NOMO-1 (cell line): ENCODE results near the gene SCYL2.
"Not testable (repeated sequence)": the region's sequence is repeated elsewhere in the genome, so short reads cannot be mapped to it uniquely, and the experiment has no call there.

ENCODE experiments used
- DNase-seq, 2 experiments: peaks; one replicate each; lab custom pipeline; 2025; ENCODE audit not compliant: unreplicated experiment in 2 of 2; lab: John Stamatoyannopoulos, UW

SCYL2 gene, protein sequence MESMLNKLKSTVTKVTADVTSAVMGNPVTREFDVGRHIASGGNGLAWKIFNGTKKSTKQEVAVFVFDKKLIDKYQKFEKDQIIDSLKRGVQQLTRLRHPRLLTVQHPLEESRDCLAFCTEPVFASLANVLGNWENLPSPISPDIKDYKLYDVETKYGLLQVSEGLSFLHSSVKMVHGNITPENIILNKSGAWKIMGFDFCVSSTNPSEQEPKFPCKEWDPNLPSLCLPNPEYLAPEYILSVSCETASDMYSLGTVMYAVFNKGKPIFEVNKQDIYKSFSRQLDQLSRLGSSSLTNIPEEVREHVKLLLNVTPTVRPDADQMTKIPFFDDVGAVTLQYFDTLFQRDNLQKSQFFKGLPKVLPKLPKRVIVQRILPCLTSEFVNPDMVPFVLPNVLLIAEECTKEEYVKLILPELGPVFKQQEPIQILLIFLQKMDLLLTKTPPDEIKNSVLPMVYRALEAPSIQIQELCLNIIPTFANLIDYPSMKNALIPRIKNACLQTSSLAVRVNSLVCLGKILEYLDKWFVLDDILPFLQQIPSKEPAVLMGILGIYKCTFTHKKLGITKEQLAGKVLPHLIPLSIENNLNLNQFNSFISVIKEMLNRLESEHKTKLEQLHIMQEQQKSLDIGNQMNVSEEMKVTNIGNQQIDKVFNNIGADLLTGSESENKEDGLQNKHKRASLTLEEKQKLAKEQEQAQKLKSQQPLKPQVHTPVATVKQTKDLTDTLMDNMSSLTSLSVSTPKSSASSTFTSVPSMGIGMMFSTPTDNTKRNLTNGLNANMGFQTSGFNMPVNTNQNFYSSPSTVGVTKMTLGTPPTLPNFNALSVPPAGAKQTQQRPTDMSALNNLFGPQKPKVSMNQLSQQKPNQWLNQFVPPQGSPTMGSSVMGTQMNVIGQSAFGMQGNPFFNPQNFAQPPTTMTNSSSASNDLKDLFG

DNA sequence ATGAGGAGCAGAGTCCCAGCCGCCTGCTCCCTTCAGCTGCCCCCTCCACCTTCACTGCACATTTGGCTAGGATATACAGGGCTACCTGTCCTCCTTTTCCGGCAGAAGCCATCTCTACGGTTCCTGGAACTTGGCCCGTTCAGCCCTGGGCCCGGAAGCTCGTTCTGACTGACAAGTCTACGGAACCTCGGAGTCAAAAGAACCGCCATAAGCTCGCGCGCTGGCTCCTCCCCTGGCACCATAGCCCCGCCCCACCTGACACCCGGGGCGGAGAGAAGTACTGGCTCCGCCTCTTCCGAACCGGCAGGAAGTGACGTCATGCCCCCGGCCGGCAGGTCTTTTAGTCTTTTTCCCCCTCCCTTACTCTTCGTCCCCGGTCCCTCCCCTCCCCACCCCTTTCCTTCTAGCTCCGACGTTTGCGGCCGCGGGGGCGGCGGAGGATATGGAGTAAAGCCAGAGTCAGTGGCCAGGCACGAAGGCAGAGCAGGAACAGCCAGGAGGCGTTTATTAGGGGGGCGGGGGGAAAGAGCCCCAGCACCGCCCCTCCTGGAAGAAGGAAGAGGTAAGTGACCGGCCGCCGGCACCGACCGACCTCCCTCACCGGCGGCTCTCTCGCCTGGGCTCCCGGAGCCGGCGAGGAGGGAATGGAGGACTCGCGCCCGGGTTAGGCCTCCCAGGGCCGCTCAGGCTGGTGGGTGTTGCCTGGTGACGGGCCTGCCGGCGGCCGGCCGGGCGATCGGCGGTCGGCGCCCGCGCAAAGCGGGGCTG is at the start of gene SCYL2, which contains the start of gene DEPDC4:
SCYL2 (plus strand) TSS at position 343 of the 768 bp plus-strand sequence. CDS start 15,794 bp downstream, outside the sequence.
DEPDC4 (minus strand) TSS at position 245 of the 768 bp plus-strand sequence; CDS start at position 242, 3 bp downstream.
- DNase-seq: peak; percentile 89 to 93

DNA sequence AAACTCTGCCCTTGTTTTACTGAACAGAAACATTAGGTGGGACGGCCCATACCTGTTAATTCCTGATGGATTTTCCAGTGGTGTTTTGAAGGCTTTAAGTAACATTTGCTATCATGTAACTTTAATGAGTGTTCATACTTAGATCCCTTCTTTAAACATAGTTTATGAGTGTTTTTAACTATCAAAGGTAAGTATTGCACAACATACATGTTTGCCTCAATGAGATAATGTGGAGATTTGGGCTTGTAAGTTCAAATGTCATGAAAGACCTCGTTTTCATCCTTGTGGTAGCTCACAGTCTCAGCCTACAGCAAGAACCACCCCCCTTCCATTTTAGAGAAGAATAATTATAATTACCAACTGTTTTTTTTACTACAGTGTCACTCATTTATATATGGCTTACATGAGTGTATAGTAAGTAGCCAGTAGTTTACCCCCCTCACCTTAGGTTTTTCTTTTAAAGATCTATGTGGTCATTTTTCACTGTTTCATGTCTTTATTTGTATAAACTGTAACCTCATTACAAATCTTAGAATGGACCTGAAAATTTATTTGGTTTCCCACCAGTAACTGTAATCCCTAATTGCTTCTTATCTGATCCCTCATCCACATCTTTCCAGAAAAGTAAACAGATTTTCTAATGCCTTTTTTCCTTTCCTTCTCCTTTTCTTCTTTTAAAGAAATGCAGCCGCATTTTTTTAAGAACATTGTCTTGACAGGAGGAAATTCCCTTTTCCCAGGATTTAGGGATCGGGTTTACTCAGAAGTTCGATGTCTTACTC is 47.5 kb upstream of the SCYL2 start:
- no peak for DNase-seq

GRCh38 chr12:100221523-100221922 is 45.5 kb upstream of the SCYL2 start:
- DNase-seq: no peak

DNA sequence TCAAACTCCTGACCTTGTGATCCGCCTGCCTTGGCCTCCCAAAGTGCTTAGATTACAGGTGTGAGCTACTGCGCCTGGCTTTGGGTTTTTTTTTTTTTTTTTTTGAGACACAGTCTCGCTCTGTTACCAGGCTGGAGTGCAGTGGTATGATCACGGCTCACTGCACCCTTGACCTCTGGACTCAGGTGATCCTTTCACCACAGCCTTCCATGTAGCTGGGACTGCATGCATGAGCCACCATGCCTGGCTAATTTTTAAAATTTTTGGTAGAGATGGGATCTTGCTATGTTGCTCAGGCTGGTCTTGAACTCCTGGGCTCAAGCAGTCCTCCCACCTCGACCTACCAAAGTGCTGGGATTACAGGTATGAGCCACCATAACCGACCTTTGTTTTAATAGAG is 44.8 kb upstream of the SCYL2 start:
- DNase-seq: not testable (repeated sequence)

GRCh38 chr12:100225491-100225890 is 41.5 kb upstream of the SCYL2 start:
- no peak for DNase-seq

DNA sequence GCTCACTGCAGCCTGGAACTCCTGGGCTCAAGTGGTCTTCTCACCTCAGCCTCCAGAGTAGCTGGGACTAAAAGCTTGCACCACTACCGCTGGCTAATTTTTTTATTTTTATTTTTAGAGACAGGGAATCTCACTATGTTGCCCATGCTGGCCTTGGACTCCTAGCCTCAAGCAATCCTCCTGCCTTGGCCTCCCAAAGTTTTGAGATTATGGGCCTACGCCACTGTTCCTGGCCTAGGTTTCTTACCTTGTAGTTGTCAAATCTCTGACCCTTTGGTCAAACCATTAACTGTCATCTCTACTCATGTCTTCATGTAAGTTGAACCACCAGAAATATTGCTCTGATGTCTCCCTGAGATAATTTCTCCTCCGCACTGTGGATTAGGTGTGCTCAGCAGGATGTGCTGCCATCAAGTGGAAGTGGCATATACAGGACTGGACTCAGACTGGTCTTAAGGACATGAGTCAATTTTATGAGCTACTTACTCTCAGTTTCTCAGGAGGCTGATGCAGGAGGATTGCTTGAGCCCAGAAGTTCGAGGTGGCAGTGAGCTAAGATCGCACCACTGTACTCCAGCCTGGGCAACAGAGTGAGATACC is 37.8 kb upstream of the SCYL2 start:
- no peak for DNase-seq

DNA sequence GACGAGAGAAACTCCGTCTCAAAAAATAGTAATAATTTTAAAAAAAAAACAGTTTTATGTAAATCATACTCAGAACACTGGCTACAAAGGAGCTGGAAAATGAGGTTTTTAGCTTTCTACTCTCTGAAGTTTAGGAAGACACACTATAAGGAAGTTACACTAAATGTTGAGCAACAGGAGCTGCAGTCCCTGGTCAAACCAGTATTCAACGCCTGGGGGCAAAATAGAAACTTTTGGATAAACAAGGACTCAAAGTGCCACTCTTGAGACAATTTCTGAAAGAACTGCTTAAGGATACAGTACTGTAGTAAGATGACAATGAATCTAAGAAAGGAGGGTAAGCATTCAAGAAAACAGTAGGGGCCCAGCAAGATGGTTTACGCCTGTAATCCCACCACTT is 37.1 kb upstream of the SCYL2 start:
- DNase-seq: peak; percentile 24 to 41

DNA sequence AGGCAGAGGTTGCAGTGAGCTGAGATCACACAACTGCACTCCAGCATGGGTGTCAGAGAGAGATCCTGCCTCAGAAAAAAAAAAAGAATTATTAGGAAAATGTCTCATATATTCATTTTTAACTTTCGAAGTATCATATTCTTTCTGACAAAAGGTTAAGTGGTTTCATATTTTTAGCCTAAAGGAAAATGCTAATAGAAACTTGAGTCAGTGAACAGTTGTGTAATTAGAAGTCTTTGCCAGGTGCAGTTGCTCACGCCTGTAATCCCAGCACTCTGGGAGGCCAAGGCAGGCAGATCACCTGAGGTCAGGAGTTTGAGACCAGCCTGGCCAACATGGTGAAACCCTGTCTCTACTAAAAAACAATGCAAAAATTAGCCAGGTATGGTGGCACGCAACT is 35.1 kb upstream of the SCYL2 start:
- DNase-seq: not testable (repeated sequence)

DNA sequence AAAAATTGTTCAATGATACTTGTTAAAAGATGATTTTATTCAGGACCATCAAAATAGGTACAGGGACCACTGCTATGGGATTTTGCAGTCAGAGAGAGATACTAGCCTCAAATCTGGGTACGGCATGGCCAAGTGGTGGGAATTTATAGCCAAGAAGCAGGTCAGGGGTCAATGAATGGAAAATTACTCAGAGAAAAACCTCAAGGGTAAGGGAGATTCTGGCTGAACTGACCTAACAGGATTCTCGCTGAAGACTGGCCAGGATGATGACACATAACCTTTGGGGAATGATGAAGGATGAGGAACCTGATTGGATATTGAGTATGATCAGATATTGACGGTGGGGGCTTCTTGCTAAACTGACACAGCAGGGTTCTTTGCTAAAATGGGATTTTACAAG is 32.8 kb upstream of the SCYL2 start:
- no peak for DNase-seq

- peak in 1 of 2 experiments; percentile 22 for DNase-seq
Measured at GRCh38 chr12:100234591-100235304, 32.2 kb upstream of the SCYL2 start.

DNA sequence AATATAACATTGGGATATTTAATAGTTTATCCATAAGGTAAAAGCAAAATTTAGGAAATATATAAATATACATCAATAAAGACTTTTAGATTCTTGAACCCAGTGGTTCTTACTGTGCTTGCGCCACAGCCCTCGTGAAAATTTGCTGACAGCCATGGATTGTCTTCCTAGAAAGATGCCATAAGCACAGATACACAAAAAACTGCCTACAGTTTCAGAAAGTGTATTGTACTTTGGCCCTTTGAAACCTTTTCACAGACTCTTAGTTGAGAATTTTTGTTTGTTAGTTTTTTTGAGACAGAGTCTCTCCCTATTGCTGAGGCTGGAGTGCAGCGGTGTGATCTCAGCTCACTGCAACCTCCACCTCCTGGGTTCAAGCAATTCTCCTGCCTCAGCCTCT is 28.2 kb upstream of the SCYL2 start:
- DNase-seq: no peak

DNA sequence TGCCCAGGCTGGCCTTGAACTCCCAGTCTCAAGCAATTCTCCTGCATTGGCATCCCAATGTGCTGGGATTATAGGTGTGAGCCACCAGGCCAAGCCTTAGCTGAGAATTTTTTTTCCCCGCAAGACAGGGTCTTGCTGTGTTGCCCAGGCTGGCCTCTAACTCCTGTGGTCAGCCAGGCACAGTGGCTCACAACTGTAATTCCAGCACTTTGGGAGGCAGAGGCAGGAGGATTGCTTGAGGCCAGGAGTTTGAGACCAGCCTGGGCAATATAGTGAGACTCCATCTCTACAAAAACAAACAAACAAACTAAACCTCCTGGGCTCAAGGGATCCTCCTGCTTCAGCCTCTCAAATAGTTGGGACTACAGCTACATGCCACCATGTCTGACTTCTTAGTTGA is 27.4 kb upstream of the SCYL2 start:
- DNase-seq: no peak

- no peak for DNase-seq
Measured at GRCh38 chr12:100243137-100243536, 23.8 kb upstream of the SCYL2 start.

DNA sequence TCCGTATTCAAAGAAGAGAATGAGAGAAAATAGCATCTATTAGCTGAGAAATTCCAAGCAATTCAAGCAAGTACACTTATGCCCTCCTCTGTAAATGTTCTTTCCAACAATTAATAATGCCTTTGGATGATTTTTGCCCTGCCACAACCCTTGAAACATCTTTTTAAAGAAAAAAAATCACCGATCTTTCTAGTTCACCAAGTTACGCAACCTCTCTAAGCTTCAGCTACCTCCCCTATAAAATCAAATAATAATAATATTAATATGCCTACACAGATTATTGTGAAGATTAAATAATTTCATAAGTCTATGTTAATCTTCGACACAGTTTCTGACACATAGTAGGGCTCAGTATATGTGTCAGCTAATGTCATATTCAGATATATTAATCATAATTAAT is 19.2 kb upstream of the SCYL2 start:
- DNase-seq: no peak

- no peak for DNase-seq
Measured at GRCh38 chr12:100248886-100249285, 18.1 kb upstream of the SCYL2 start.

GRCh38 chr12:100249941-100250340 is 17.0 kb upstream of the SCYL2 start:
- no peak for DNase-seq

GRCh38 chr12:100251917-100252316 is 15.1 kb upstream of the SCYL2 start:
- DNase-seq: no peak

DNA sequence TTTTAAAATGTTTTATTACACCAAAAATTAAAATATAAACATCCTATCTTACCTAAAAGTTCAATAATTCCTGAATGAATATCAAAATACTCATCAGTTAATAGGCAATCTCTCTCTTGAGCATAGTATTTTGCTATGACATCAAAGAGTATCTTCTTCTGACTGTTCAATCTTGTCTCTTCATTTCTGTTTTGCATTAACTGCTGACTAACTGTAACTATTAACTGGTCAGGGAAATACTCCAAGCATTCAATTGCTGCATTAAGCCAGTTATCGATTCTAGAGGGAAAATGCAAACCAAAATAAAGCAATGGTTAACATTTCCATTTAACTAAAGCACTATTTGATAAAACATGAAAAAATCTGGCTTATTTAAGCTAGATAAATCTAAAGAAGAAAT is 13.5 kb upstream of the SCYL2 start:
- DNase-seq: no peak

GRCh38 chr12:100254876-100255275 is 12.1 kb upstream of the SCYL2 start:
- DNase-seq: no peak
